ENCODE measurements around the gene RSPRY1.

The RSPRY1 gene

DNA sequence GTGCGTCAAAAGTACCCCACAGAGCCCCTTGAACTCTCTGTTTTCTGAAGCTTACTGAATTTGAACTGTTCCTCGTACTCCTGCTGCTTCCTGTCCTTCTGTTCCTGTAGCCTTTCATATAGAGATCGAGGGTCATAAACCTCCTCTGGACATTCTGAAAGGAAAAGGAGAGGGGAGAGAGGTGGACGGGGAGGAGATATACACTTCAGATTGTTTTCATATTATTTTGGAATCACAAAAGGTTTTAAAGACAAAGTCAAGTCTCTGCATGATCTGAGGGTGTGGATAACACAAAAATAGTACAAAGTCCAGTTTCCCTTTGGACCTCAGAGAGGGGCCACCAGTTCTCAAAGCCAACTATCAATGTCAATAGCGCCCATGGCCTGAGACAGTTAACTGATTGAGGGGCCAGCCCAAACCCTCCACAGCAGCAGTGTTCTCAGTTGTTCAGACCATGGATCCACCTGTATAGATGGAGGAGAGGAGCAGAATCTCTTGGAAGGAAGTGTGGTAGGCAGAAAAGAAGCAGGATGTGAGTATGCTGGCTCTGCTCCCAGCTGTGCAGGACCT lies 13.3 kb upstream of the RSPRY1 start:
- Histone ChIP-seq H3K4me3 (no peak overlapping the region), H3K9me3 (replicated peaks in 1 of 11) (no peaks in the 10 kb centered on the region), H3K4me2 (no peak overlapping the region), H3K4me1 (peaks cover 1 to 5% (median 2%) of the 10 kb centered on the region in 10 experiments), H3K27ac (no peak overlapping the region), H4K20me1 (peaks cover 0 to 24% (median 5%) of the 10 kb centered on the region in 11 experiments; a peak in 6 of 22 replicates), H3K27me3 (no peaks in the 10 kb centered on the region), H3K9ac (no peak overlapping the region), H3K36me3 (peaks cover 57 to 87% (median 63%) of the 10 kb centered on the region in 11 experiments)
- TF ChIP-seq Cebpa-rat (IDR thresholded peaks at IDR 0.05), result no peak

GRCh38 chr16:57175896-57176295 lies 10.2 kb upstream of the RSPRY1 start:
- Histone ChIP-seq H3K27me3 (no peaks in the 10 kb centered on the region), H3K4me2 (no peak overlapping the region), H3K4me1 (0 out of 20 replicates have a peak, but pooled peaks cover 0 to 4% (median 0%) of the 10 kb centered on the region in 10 experiments), H3K9me3 (replicated peaks in 1 of 11) (no peaks in the 10 kb centered on the region), H3K27ac (no peak overlapping the region), H4K20me1 (peaks cover 0 to 55% (median 23%) of the 10 kb centered on the region in 11 experiments; a peak in 13 of 22 replicates), H3K4me3 (no peak overlapping the region), H3K9ac (no peak overlapping the region), H3K36me3 (peaks cover 48 to 95% (median 63%) of the 10 kb centered on the region in 11 experiments)
- no peak for TF ChIP-seq Cebpa-rat (IDR thresholded peaks at IDR 0.05)

GRCh38 chr16:57178196-57178595 lies 7.9 kb upstream of the RSPRY1 start:
- Histone ChIP-seq H3K27ac (no peak overlapping the region), H3K9ac (no peak overlapping the region), H3K36me3 (peaks cover 29 to 75% (median 40%) of the 10 kb centered on the region in 11 experiments), H3K4me1 (peaks cover 0 to 8% (median 1%) of the 10 kb centered on the region in 10 experiments; a peak in 5 of 20 replicates), H4K20me1 (peaks cover 0 to 68% (median 33%) of the 10 kb centered on the region in 11 experiments; a peak in 15 of 22 replicates), H3K9me3 (replicated peaks in 1 of 11) (no peaks in the 10 kb centered on the region), H3K27me3 (no peaks in the 10 kb centered on the region), H3K4me2 (no peak overlapping the region), H3K4me3 (no peak overlapping the region)
- TF ChIP-seq Cebpa-rat (IDR thresholded peaks at IDR 0.05), result no peak

- H3K36me3 ChIP-seq, result peaks cover 23 to 69% (median 34%) of the 10 kb centered on the region in 11 experiments; a peak in 21 of 22 replicates
- H3K27ac ChIP-seq, result no peak overlapping the region
- no peak overlapping the region for H3K4me3 ChIP-seq
- peaks cover 0 to 64% (median 32%) of the 10 kb centered on the region in 11 experiments; a peak in 15 of 22 replicates for H4K20me1 ChIP-seq
- no peak for TF ChIP-seq Cebpa-rat (IDR thresholded peaks at IDR 0.05)
- H3K9ac ChIP-seq, result no peak overlapping the region
- H3K27me3 ChIP-seq, result no peaks in the 10 kb centered on the region
- no peaks in the 10 kb centered on the region for H3K9me3 ChIP-seq (replicated peaks in 1 of 11)
- peaks cover 3 to 14% (median 7%) of the 10 kb centered on the region in 10 experiments; a peak in 13 of 20 replicates for H3K4me1 ChIP-seq
- no peak overlapping the region for H3K4me2 ChIP-seq
Observed at GRCh38 chr16:57178793-57179212, 7.3 kb upstream of the RSPRY1 start.

DNA sequence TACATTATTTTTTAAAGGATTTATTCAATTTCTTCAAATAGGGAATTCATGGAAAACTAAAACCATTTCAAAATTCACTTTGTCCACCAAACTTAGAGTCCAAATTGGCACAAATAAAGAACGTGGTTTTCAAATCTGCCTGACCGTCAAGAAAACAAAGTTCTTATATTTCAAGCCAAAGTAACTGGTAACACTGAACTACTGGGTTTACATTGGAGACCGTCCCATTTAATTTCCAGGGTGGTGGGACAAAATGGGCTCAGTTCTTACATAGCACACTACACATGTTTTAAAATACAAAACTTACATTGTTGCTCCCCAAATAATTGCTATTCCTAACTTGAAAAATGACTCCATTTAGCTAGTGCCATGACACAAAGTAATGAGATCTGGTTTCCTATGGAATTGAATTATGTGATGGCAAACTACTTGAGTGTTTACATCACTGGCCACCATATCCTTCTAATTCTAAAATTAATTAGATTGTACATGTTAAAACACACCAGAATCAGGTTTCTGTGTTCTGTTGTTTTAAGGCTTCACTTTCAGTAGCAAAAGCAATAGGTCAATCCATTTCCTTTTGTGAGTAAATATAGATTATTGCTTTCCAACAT lies 6.8 kb upstream of the RSPRY1 start:
- TF ChIP-seq Cebpa-rat (IDR thresholded peaks at IDR 0.05), result no peak

DNA sequence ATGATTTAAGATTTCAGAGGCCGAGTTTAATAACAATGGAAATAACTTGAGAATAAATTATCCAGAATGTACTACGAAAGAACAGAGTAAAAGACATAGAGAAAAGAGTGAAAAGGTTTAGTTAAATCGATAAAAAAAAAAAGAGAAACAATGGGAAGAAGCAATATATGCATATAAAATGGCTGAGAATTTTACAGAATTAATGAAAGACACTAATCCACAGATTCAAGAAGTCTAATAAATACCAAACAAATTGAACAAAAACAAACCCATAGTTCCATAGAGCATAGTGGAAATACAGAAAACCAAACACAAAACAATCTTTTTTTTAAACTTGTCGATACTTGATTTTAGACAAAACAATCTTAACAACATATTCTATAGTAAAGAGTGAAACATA lies 2.0 kb upstream of the RSPRY1 start:
- peak overlapping the region in 8 of 10 experiments; percentile 83 to 99 (median 87); a peak in 10 of 20 replicates for H3K4me3 ChIP-seq
- H3K9ac ChIP-seq, result 0 out of 22 replicates have a peak overlapping the region, but pooled peaks of 2 of the 11 experiments have one; percentile 89 to 97
- H3K36me3 ChIP-seq, result peaks cover 0 to 20% (median 7%) of the 10 kb centered on the region in 11 experiments; a peak in 14 of 22 replicates
- H3K4me1 ChIP-seq, result peaks cover 22 to 40% (median 35%) of the 10 kb centered on the region in 10 experiments
- peaks cover 13 to 54% (median 34%) of the 10 kb centered on the region in 11 experiments; a peak in 18 of 22 replicates for H4K20me1 ChIP-seq
- H3K9me3 ChIP-seq (replicated peaks in 1 of 11), result no peaks in the 10 kb centered on the region
- H3K4me2 ChIP-seq, result peak overlapping the region; percentile 87 to 99 (median 91); a peak in 21 of 22 replicates
- TF ChIP-seq Cebpa-rat (IDR thresholded peaks at IDR 0.05), result no peak
- H3K27me3 ChIP-seq, result no peaks in the 10 kb centered on the region
- no peak overlapping the region for H3K27ac ChIP-seq

More for the DNA sequence above, 6.8 kb upstream of the RSPRY1 start:
- H3K4me3 ChIP-seq, result no peak overlapping the region
- H3K9me3 ChIP-seq (replicated peaks in 1 of 11), result no peaks in the 10 kb centered on the region
- H3K27ac ChIP-seq, result no peak overlapping the region
- peaks cover 18 to 63% (median 29%) of the 10 kb centered on the region in 11 experiments; a peak in 18 of 22 replicates for H3K36me3 ChIP-seq
- H3K9ac ChIP-seq, result no peak overlapping the region
- no peak overlapping the region for H3K4me2 ChIP-seq
- H3K4me1 ChIP-seq, result peaks cover 3 to 17% (median 11%) of the 10 kb centered on the region in 10 experiments; a peak in 19 of 20 replicates
- no peaks in the 10 kb centered on the region for H3K27me3 ChIP-seq
- peaks cover 0 to 61% (median 32%) of the 10 kb centered on the region in 11 experiments; a peak in 15 of 22 replicates for H4K20me1 ChIP-seq

DNA sequence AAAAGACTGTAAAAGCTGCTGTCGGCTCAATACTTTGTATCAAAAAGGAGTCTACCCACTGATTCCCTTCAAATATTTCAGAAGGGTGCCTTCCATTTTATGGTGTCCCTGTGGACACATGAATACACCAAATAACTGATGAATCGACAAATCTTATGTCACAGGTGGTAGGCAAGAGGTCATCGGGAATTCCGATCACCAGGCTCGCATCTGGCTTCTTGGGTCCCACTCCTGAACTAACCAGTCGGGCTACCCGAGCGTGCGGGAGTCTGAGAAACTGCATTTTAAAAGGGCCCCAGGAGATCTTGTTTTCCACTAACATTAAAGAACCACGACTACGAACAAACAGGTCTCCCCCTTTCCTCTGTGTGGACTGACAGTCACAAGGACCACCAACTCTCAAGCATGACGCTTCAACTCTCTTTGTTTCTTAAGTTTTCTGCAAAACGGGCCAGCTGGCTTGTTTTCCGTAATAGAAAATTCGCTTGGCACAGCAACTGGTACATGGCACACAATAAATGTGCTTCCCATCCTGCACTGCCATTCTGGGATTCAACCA lies 1.2 kb upstream of the RSPRY1 start:
- peaks cover 4 to 23% (median 12%) of the 10 kb centered on the region in 11 experiments; a peak in 16 of 22 replicates for H3K36me3 ChIP-seq
- no peaks in the 10 kb centered on the region for H3K9me3 ChIP-seq (replicated peaks in 1 of 11)
- peaks cover 22 to 41% (median 36%) of the 10 kb centered on the region in 10 experiments for H3K4me1 ChIP-seq
- peaks cover 14 to 54% (median 36%) of the 10 kb centered on the region in 11 experiments; a peak in 19 of 22 replicates for H4K20me1 ChIP-seq
- peak overlapping the region; percentile 79 to 97 (median 91) for H3K27ac ChIP-seq
- peak overlapping the region; percentile 89 to 98 (median 93) for H3K9ac ChIP-seq
- H3K4me2 ChIP-seq, result peak overlapping the region; percentile 87 to 99 (median 91)
- H3K27me3 ChIP-seq, result no peaks in the 10 kb centered on the region
- no peak for TF ChIP-seq Cebpa-rat (IDR thresholded peaks at IDR 0.05)
- H3K4me3 ChIP-seq, result peak overlapping the region; percentile 83 to 99 (median 88)

DNA sequence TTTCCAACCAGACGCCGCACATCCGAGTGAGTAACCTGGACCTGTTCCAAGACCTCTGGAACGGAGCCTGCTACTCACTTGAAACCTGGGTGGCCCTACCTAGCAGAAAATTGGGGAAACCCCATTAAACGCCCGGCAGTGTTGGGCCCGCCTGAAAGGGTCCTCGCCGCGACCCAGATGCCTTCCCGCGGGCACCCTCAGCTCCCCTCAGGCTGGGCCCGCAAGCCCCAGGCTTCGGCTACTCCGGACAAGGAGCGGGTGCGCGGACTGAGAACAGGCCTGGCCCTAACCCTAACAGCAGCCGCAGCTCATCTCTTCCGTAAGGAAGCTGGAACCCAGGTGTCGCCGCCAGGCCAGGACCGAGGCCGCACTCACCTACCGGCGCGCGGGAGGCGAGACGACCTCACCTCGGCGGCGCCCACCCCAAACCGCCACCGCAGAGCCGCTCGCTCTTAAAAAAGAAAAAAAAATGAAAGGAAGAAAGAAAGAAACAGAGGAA lies 634 bp upstream of the RSPRY1 start:
- H3K9me3 ChIP-seq (replicated peaks in 1 of 11), result no peaks in the 10 kb centered on the region
- H3K4me2 ChIP-seq, result peak overlapping the region; percentile 87 to 99 (median 91)
- peak overlapping the region; percentile 89 to 98 (median 93) for H3K9ac ChIP-seq
- H3K4me1 ChIP-seq, result peaks cover 22 to 46% (median 36%) of the 10 kb centered on the region in 10 experiments
- H3K4me3 ChIP-seq, result peak overlapping the region; percentile 83 to 99 (median 88)
- peak overlapping the region; percentile 79 to 97 (median 91) for H3K27ac ChIP-seq
- H4K20me1 ChIP-seq, result peaks cover 16 to 54% (median 32%) of the 10 kb centered on the region in 11 experiments; a peak in 19 of 22 replicates
- peaks cover 4 to 24% (median 11%) of the 10 kb centered on the region in 11 experiments; a peak in 16 of 22 replicates for H3K36me3 ChIP-seq
- no peaks in the 10 kb centered on the region for H3K27me3 ChIP-seq
- no peak for TF ChIP-seq Cebpa-rat (IDR thresholded peaks at IDR 0.05)

Data from BLaER1 treated with 17β-estradiol and CSF1 and Interleukin-3, amounts not matched to agents 10 nM and 100 nM (cell line).